Hematopoietic multipotent progenitor cell treated with erythropoietin and hydrocortisone succinate and interleukin-3 and kit ligand, for 4 days (in vitro differentiated cells): Measurements from ENCODE around the gene ALAS1.
A peak's percentile ranks its signal among the peaks of the same experiment; 100 is the strongest.
"Not testable (repeated sequence)": the region's sequence is repeated elsewhere in the genome, so short reads cannot be mapped to it uniquely, and the experiment has no call there.

Source experiments
- DNase-seq: peaks from one replicate; pipeline ENCODE4 v3.0.0-alpha.2; 2015

The ALAS1 gene

GRCh38 chr3:52197842-52198625 lies at the start of gene ALAS1:
TSS of gene ALAS1 (plus strand) at chr3:52198160. CDS start at chr3:52199242, 1,082 bp downstream.
- peak; percentile 97 for DNase-seq

- no peak for DNase-seq
Measured at GRCh38 chr3:52149021-52149420, 48.9 kb upstream of the ALAS1 start.

GRCh38 chr3:52149726-52150125 lies 48.2 kb upstream of the ALAS1 start:
- DNase-seq: no peak

GRCh38 chr3:52150357-52150756 lies 47.6 kb upstream of the ALAS1 start:
- DNase-seq: no peak

- DNase-seq: no peak
Measured at GRCh38 chr3:52150860-52151259, 47.1 kb upstream of the ALAS1 start.

GRCh38 chr3:52151991-52152390 lies 46.0 kb upstream of the ALAS1 start:
- DNase-seq: not testable (repeated sequence)

GRCh38 chr3:52153389-52154096 lies 44.4 kb upstream of the ALAS1 start:
- DNase-seq: peak; percentile 55

- DNase-seq: peak; percentile 99
Measured at GRCh38 chr3:52154135-52155094, 43.5 kb upstream of the ALAS1 start, which contains the start of gene POC1A. TSS of gene POC1A (minus strand) at chr3:52154423. CDS start at chr3:52154372, 51 bp downstream.

GRCh38 chr3:52155912-52156311 lies 42.0 kb upstream of the ALAS1 start:
- DNase-seq: no peak

GRCh38 chr3:52159503-52159902 lies 38.5 kb upstream of the ALAS1 start:
- DNase-seq: no peak

GRCh38 chr3:52162250-52162872 lies 35.6 kb upstream of the ALAS1 start:
- no peak for DNase-seq

GRCh38 chr3:52167240-52167639 lies 30.7 kb upstream of the ALAS1 start:
- no peak for DNase-seq

GRCh38 chr3:52170217-52170616 lies 27.7 kb upstream of the ALAS1 start:
- not testable (repeated sequence) for DNase-seq

GRCh38 chr3:52171514-52172261 lies 26.3 kb upstream of the ALAS1 start:
- DNase-seq: no peak

GRCh38 chr3:52172262-52172757 lies 25.6 kb upstream of the ALAS1 start:
- DNase-seq: no peak

- no peak for DNase-seq
Measured at GRCh38 chr3:52173101-52173500, 24.9 kb upstream of the ALAS1 start.

GRCh38 chr3:52174896-52175295 lies 23.1 kb upstream of the ALAS1 start:
- no peak for DNase-seq

GRCh38 chr3:52175416-52176179 lies 22.4 kb upstream of the ALAS1 start:
- no peak for DNase-seq

GRCh38 chr3:52176180-52176752 lies 21.7 kb upstream of the ALAS1 start:
- no peak for DNase-seq

- DNase-seq: no peak
Measured at GRCh38 chr3:52176951-52177700, 20.8 kb upstream of the ALAS1 start.
